Smooth muscle cell (in vitro differentiated cells): Measurements from ENCODE around the gene MBP. TPM values are rescaled to one million over a fixed set of nuclear protein-coding genes. Genes with fewer than 3 reads are reported as not detected.

Source experiments
- DNase-seq: peaks from one replicate; lab custom pipeline; 2025; ENCODE audit not compliant: unreplicated experiment; lab: John Stamatoyannopoulos, UW
- H2AFZ ChIP-seq: fragments of 200-600 bp; sonication (generic); 2 replicates; pipeline ENCODE4 v1.6.0; 2016; ENCODE audit warnings: antibody characterized with exemption, low read depth, mild to moderate bottlenecking
- H3F3A ChIP-seq: fragments of 200-600 bp; sonication (generic); 2 replicates; pipeline ENCODE4 v1.6.0; 2017; ENCODE audit warnings: antibody characterized with exemption, low read depth
- H3K27ac ChIP-seq: fragments of 200-600 bp; sonication (generic); 2 replicates; pipeline ENCODE4 v1.5.1; 2016; ENCODE audit warnings: low read depth, mild to moderate bottlenecking
- H3K27me3 ChIP-seq: fragments of 200-600 bp; sonication (generic); 2 replicates; pipeline ENCODE4 v1.6.1; 2016; ENCODE audit warnings: low read depth, mild to moderate bottlenecking
- H3K36me3 ChIP-seq: fragments of 200-600 bp; sonication (generic); 2 replicates; pipeline ENCODE4 v1.5.1; 2016; ENCODE audit warnings: low read depth
- H3K4me1 ChIP-seq: fragments of 200-600 bp; sonication (generic); 2 replicates; pipeline ENCODE4 v1.5.1; 2016; ENCODE audit warnings: low read depth
- H3K4me2 ChIP-seq: fragments of 200-600 bp; sonication (generic); 2 replicates; pipeline ENCODE4 v1.6.0; 2016; ENCODE audit warnings: mild to moderate bottlenecking
- H3K4me3 ChIP-seq: fragments of 200-600 bp; sonication (generic); 2 replicates; pipeline ENCODE4 v1.5.1; 2016; ENCODE audit warnings: mild to moderate bottlenecking
- H3K79me2 ChIP-seq: fragments of 200-600 bp; sonication (generic); 2 replicates; pipeline ENCODE4 v1.6.0; 2016; ENCODE audit warnings: low read depth, mild to moderate bottlenecking
- H3K9ac ChIP-seq: fragments of 200-600 bp; sonication (generic); 2 replicates; pipeline ENCODE4 v1.6.0; 2016; ENCODE audit warnings: low read depth
- H3K9me3 ChIP-seq: fragments of 200-600 bp; sonication (generic); replicated peaks from 2 replicates; pipeline ENCODE4 v1.5.1; 2016; ENCODE audit warnings: low read depth
- H4K20me1 ChIP-seq: fragments of 200-600 bp; sonication (generic); 2 replicates; pipeline ENCODE4 v1.6.0; 2016; ENCODE audit warnings: low read depth
- CTCF ChIP-seq: fragments of 200-600 bp; sonication (generic); IDR thresholded peaks from 2 replicates; pipeline ENCODE4 v1.5.1; 2017; ENCODE audit warnings: borderline replicate concordance, mild to moderate bottlenecking, antibody characterized with exemption; ENCODE audit not compliant: insufficient read depth, poor library complexity, severe bottlenecking
- WGBS: methylation state at CpG from one replicate; pipeline ENCODE4 v1.1.7; 2016; ENCODE audit warnings: low lambda C conversion rate; 5-methylcytosine and 5-hydroxymethylcytosine counted together
- polyA plus RNA-seq: library from polyadenylated mRNA; unstranded; fragments of >200 nt; fragmentation: Nextera tagmentation; extraction: Ambion mirVana; gene quantifications from 2 replicates; pipeline ENCODE4 v1.2.1, GENCODE V29; 2016
- total RNA-seq: library from RNA; depleted of rRNA; stranded (reverse); fragments of >200 nt; gene quantifications from 2 replicates; pipeline ENCODE4 v1.2.3, GENCODE V29; 2014

The MBP gene
- total and polyA plus RNA-seq, 2 experiments from 2014 or later, result 1.4 to 5.1 TPM

- H3F3A ChIP-seq, result peaks cover 9% of the 10 kb centered on the region
- TF ChIP-seq CTCF, result no peak
- no peak overlapping the region for H3K4me3 ChIP-seq
These were observed 80.8 kb downstream of the MBP start for GRCh38 chr18:77051581-77052296.

GRCh38 chr18:77049938-77050337 is 82.6 kb downstream of the MBP start:
- no peak overlapping the region for H3K4me3 ChIP-seq
- H3F3A ChIP-seq, result no peaks in the 10 kb centered on the region
- no peak overlapping the region for H3K27ac ChIP-seq
- H3K4me1 ChIP-seq, result peaks cover 3% of the 10 kb centered on the region
- H3K9ac ChIP-seq, result no peak overlapping the region
- H2AFZ ChIP-seq, result no peak overlapping the region
- no peak for DNase-seq
- H3K36me3 ChIP-seq, result no peaks in the 10 kb centered on the region
- no peak for TF ChIP-seq CTCF
- no peaks in the 10 kb centered on the region for H3K27me3 ChIP-seq
- H4K20me1 ChIP-seq, result no peaks in the 10 kb centered on the region
- H3K4me2 ChIP-seq, result no peak overlapping the region
- no peaks in the 10 kb centered on the region for H3K79me2 ChIP-seq
- WGBS, result 78% methylated on average over 4 of the region's 4 CpGs
- no peaks in the 10 kb centered on the region for H3K9me3 ChIP-seq

More at GRCh38 chr18:77051581-77052296, 80.8 kb downstream of the MBP start:
- no peak overlapping the region for H3K27ac ChIP-seq
- no peaks in the 10 kb centered on the region for H4K20me1 ChIP-seq
- DNase-seq, result no peak
- H3K27me3 ChIP-seq, result no peaks in the 10 kb centered on the region
- no peak overlapping the region for H2AFZ ChIP-seq
- H3K4me2 ChIP-seq, result no peak overlapping the region
- H3K79me2 ChIP-seq, result no peaks in the 10 kb centered on the region
- no peak overlapping the region for H3K9ac ChIP-seq
- H3K9me3 ChIP-seq, result no peaks in the 10 kb centered on the region
- H3K36me3 ChIP-seq, result no peaks in the 10 kb centered on the region
- peaks cover 21% of the 10 kb centered on the region for H3K4me1 ChIP-seq
- WGBS, result 95% methylated on average over 14 of the region's 14 CpGs

GRCh38 chr18:77047803-77048419 is 84.7 kb downstream of the MBP start:
- no peak overlapping the region for H3K9ac ChIP-seq
- 84% methylated on average over 8 of the region's 8 CpGs for WGBS

More at GRCh38 chr18:77047803-77048419, 84.7 kb downstream of the MBP start:
- Histone ChIP-seq H3K4me2 (no peak overlapping the region), H3K27me3 (no peaks in the 10 kb centered on the region), H3F3A (no peaks in the 10 kb centered on the region), H3K79me2 (no peaks in the 10 kb centered on the region), H3K4me1 (no peaks in the 10 kb centered on the region), H4K20me1 (no peaks in the 10 kb centered on the region), H3K9me3 (no peaks in the 10 kb centered on the region), H3K4me3 (no peak overlapping the region), H2AFZ (no peak overlapping the region), H3K36me3 (no peaks in the 10 kb centered on the region), H3K27ac (no peak overlapping the region)
- TF ChIP-seq CTCF, result no peak
- no peak for DNase-seq
